HepG2 (cell line): ENCODE data around the gene SLC19A1.

Experiments
- ARHGAP35 ChIP-seq: sonication (generic); formaldehyde crosslinking; IDR thresholded peaks from 2 replicates; pipeline ENCODE4 v1.9.0; 2022; ENCODE audit warnings: mild to moderate bottlenecking, inconsistent platforms, moderate library complexity, missing genetic modification reagents, borderline replicate concordance
- ARID3A ChIP-seq: IDR thresholded peaks from 2 replicates; pipeline ENCODE4 v1.6.1; 2012; ENCODE audit warnings: low read depth, low read length, improper control_type of control experiment
- BCL3 ChIP-seq: sonication (generic); formaldehyde crosslinking; IDR thresholded peaks from 2 replicates; pipeline ENCODE4 v1.5.1; 2020; ENCODE audit warnings: mild to moderate bottlenecking, missing genetic modification reagents, moderate library complexity
- CEBPZ ChIP-seq: IDR thresholded peaks from 2 replicates; pipeline ENCODE4 v1.6.1; 2012; ENCODE audit warnings: low read length, improper control_type of control experiment
- EZH2 ChIP-seq: conservative IDR thresholded peaks from 2 replicates; pipeline ENCODE4 v1.6.1; 2012; ENCODE audit warnings: mild to moderate bottlenecking, low read depth, low read length, moderate library complexity
- FOXJ3 ChIP-seq: sonication (generic); formaldehyde crosslinking; IDR thresholded peaks from 2 replicates; pipeline ENCODE4 v1.4.0; 2020; ENCODE audit warnings: missing genetic modification reagents, mild to moderate bottlenecking, borderline replicate concordance
- GABPA ChIP-seq, 2 experiments: IDR thresholded peaks; 2 replicates each; pipeline ENCODE4 v1.6.1; 2011 to 2016; ENCODE audit warnings: low read depth in 2 of 2, low read length in 1 of 2, missing biosample characterization in 1 of 2, missing genetic modification characterization in 1 of 2
- GPN1 ChIP-seq: sonication (generic); formaldehyde crosslinking; IDR thresholded peaks from 2 replicates; pipeline ENCODE4 v1.5.1; 2020; ENCODE audit warnings: missing genetic modification reagents, borderline replicate concordance
- IRF1 ChIP-seq: sonication (generic); formaldehyde crosslinking; IDR thresholded peaks from 2 replicates; pipeline ENCODE4 v1.4.0; 2020; ENCODE audit warnings: low read depth, mild to moderate bottlenecking, missing genetic modification reagents
- MIER3 ChIP-seq: IDR thresholded peaks from 2 replicates; pipeline ENCODE4 v1.6.1; 2016; ENCODE audit warnings: missing compliant biosample characterization, borderline replicate concordance
- POLR2A ChIP-seq, 2 experiments: IDR thresholded peaks; 2 replicates each; pipeline ENCODE4 v1.6.1; 2011; ENCODE audit warnings: low read depth in 2 of 2, low read length in 2 of 2, mild to moderate bottlenecking in 1 of 2, moderate library complexity in 1 of 2; ENCODE audit not compliant: insufficient read depth in 1 of 2
- POLR2AphosphoS5 ChIP-seq: IDR thresholded peaks from 2 replicates; pipeline ENCODE4 v1.6.1; 2012; ENCODE audit warnings: low read depth, low read length
- REST ChIP-seq, 2 experiments: IDR thresholded peaks; 2 replicates each; pipeline ENCODE4 v1.6.1; 2011 to 2012; ENCODE audit warnings: low read length in 2 of 2, borderline replicate concordance in 1 of 2, low read depth in 1 of 2, mild to moderate bottlenecking in 1 of 2, moderate library complexity in 1 of 2
- ZNF687 ChIP-seq: sonication (generic); formaldehyde crosslinking; IDR thresholded peaks from 2 replicates; pipeline ENCODE4 v1.5.1; 2020; ENCODE audit warnings: mild to moderate bottlenecking, missing genetic modification reagents, moderate library complexity

GRCh38 chr21:45588086-45588825, 46.0 kb upstream of the SLC19A1 start:
- no peak for TF ChIP-seq MIER3 (CRISPR knock-in tag)
- TF ChIP-seq ZNF687 (CRISPR knock-in tag) = no peak
- no peak for TF ChIP-seq GABPA (IDR thresholded peaks at IDR 0.05; ENCODE audit: low read depth, low read length)
- no peak for TF ChIP-seq GABPA (CRISPR knock-in tag; IDR thresholded peaks at IDR 0.05; ENCODE audit: low read depth)
- TF ChIP-seq POLR2A (IDR thresholded peaks at IDR 0.05; ENCODE audit: insufficient read depth in 1 of 2, low read depth in 2 of 2, low read length in 2 of 2) = no peak
- no peak for TF ChIP-seq ARID3A
- TF ChIP-seq ARHGAP35 (CRISPR knock-in tag) = no peak
- no peak for TF ChIP-seq POLR2AphosphoS5
- TF ChIP-seq CEBPZ = no peak
- no peak for TF ChIP-seq IRF1
- TF ChIP-seq FOXJ3 (CRISPR knock-in tag) = no peak
- no peak for TF ChIP-seq REST (IDR thresholded peaks at IDR 0.05; ENCODE audit: borderline replicate concordance in 1 of 2, low read depth in 1 of 2, low read length in 2 of 2)
- no peak for TF ChIP-seq GPN1 (CRISPR knock-in tag)
- TF ChIP-seq EZH2 = no peak
- TF ChIP-seq BCL3 (CRISPR knock-in tag) = no peak
